ENCODE measurements around the gene LPAR2.

GRCh38 chr19:19657397-19657783 lies 29.4 kb upstream of the LPAR2 start:
- TF ChIP-seq REST (IDR thresholded peaks at IDR 0.05; ENCODE audit: low read depth, low read length) (no peak), CTCF (IDR thresholded peaks at IDR 0.05) (no peak), USF2 (IDR thresholded peaks at IDR 0.05; ENCODE audit: borderline replicate concordance, low read depth, low read length) (no peak), EZH2phosphoT487 (IDR thresholded peaks at IDR 0.05; ENCODE audit: borderline replicate concordance, low read depth) (no peak), RCOR1 (IDR thresholded peaks at IDR 0.05; ENCODE audit: low read length) (no peak)
